GM21825 (cell line): ENCODE measurements around the gene HRH2.
"Not testable (repeated sequence)": the region's sequence is repeated elsewhere in the genome, so short reads cannot be mapped to it uniquely, and the experiment has no call there.

Experiments used
- ATAC-seq: cut with Tn5 transposase; IDR thresholded peaks from one replicate; pipeline ENCODE4 v1.9.1; 2021; ENCODE audit warnings: mild to moderate bottlenecking, moderate library complexity; ENCODE audit not compliant: unreplicated experiment

The HRH2 gene

GRCh38 chr5:175646251-175646650, 11.6 kb upstream of the HRH2 start:
- no peak for ATAC-seq

DNA sequence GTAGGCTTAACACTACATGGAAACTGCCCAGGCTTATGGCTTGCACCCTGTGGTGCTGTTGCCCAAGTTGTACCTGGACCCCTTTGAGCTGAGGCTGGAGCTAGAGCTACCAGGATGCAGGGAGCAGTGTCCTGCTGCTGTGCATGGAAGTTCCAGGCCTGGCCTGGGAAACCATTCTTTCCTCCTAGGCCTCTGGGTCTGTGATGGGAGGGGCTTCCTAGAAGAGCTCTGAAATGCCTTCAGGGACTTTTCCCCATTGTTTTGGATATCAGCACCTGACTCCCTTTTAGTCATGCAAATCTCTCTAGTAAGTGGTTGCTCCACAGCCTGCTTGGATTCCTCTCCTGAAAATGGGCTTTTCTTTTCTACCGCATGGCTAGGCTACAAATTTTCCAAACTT, 7.9 kb upstream of the HRH2 start:
- no peak for ATAC-seq

- not testable (repeated sequence) for ATAC-seq
These were observed 7.3 kb upstream of the HRH2 start for GRCh38 chr5:175650430-175651205.

- ATAC-seq = peak; percentile 61
These were observed 4.9 kb upstream of the HRH2 start for GRCh38 chr5:175652741-175653663.

GRCh38 chr5:175653763-175654162, 4.1 kb upstream of the HRH2 start:
- ATAC-seq = no peak

DNA sequence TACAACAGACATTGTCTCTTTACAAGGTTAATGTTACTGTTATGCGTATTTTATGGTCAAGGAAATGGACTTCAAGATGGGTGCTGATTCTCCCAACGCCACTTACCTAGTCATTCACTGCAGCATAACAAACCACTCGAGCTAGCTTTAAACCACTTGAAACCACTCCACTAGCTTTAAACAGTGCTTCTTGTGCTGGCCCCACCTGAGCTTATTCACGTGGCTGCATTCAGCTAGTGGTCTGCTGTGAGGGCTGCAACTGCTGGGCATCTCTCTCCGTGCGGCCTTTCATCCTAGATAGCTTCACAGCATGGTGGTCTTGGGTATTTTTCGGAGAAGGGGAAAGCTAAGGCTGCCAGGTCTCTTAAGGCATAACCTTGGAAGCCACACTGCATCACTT, 3.5 kb upstream of the HRH2 start:
- no peak for ATAC-seq

GRCh38 chr5:175654807-175655206, 3.1 kb upstream of the HRH2 start:
- ATAC-seq = no peak

GRCh38 chr5:175655411-175655810, 2.5 kb upstream of the HRH2 start:
- ATAC-seq = no peak

DNA sequence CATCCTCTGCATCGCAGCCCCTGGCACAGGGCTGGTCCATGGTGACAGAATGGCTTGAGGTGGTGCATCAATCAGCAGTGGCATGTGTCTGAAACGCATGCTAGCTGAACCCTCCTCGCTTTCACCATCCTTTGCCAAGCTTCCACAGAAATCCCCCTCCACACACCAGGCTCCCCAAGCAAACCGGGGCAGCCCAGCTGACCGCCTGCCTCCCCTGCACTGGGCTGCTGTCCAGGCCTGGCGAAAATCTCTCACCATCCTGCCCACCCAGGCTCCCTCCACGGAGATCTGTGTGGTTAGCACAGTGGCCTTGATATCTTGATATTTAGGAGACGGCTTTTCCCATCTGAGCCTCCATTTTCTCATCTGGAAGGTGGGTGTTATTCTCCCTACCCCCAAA, 905 bp upstream of the HRH2 start:
- ATAC-seq = no peak

DNA sequence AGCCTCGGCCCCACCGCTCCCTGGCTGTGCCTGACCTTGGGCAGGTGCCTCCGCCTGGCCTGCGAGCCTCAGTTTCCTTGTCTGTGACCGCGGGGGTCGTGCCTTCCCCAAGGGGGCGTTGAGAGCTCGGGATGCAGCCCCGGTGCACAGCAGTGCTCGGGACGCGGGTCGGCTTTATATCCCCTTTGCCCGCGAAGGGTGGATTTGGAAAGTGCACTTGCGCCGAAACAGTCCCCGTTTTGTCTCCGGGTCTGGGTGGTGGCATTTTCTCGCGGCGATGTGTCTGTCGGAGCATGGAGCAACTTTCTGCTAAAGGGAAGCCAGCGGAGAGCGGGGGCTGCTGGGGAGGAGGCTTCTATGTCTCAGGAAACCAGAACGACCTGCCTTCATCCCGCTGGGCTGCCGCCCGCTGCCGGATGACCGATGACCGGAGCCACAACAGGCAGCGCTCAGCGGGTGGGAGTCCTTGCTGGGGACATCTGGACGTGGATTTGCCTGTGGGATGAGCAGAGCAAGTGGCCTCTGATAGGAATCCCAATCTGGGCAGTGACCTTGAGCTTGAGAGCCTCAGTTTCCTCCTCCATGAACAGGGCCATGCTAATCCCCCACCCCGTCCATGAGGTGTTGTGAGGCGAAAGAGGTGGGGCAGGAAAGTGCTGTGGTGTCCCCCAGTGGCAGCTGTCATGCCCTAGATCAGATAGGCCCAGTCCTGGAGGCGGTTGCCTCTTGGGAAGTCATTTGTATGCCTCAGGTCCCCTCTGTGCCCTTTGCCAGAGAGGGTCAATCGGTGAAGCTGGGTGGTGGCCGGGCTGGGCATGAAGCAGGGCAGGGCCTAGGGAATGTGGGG, 651 bp downstream of the HRH2 start:
- no peak for ATAC-seq

DNA sequence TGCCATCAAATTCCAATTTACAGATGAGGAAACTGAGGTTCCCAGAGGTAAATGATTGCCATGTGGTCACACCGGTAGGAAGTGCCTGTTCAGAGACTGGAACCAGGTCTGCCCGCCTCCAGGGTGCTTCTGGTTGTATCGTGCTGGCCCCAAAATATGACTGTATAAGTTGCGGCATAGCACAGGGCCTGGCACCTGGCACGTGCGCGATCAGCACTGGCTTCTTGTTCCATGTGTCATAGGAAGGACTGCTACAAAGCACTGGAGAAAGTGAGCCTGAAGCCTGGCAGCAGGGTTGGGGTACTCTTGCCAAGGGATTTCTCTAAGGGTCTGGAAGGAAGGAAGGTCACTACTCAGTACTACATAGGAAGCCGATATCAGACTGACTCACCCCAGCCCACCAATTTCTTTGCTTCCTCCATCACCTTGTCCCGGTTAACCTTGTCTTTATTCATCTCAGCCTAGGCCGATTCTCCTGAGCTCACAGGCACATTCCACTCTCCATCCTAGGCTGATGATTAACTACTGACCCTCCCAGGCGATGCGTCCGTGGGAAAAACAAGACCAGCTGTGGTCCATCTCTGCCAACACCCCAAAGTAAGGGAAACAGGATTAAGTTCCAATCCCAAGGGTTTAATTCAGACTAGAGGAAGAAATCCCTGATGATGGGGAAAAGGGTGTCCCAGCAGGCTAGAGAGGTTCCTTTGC, 1.8 kb downstream of the HRH2 start:
- ATAC-seq = no peak

DNA sequence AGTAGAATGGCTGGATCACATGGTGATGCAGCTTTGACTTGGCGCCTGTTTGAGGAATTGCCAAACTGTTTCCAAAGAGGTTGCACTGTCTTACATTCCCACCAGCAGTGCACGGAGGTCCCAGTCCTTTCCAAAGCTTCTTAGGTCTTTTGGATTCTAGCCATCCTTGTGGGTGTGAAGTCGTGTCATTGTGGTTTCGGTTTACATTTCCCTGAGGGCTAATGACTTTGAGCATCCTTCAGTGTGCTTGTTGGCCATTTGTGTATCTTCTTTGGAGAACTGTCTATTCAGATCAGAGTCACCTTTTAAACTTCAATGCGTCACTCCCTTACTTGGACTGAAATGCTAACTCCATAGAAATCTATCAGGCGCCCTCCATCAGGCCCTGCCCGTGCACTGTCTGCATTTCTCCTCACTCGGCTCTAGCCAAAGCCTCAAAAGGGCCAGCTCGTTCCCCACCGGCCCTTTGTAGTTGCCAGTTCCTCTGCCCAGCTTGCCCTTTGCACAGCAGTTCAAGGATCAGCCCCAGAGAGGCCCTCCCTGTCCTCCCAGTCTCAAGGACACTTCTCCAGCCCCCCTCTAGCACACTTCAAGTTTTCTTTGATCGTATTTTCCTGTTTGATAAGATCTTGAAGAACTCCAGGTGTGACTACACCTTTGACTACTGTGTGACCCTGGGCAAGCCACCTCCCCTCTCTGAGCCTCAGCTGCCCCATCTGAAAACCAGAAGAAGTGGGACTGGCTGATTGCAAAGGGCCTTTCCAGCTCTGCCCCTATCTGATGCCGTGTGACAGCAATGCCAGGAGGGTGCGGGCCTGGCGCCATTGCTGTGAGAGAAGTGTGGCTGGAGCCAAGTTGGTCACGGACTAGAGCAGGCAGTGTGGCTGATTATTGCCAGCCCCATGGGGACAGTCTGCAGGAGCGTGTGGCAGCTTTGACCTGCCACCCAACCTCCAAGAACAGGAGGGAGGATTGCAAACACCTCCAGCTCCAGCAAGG, 5.6 kb downstream of the HRH2 start:
- ATAC-seq = no peak

DNA sequence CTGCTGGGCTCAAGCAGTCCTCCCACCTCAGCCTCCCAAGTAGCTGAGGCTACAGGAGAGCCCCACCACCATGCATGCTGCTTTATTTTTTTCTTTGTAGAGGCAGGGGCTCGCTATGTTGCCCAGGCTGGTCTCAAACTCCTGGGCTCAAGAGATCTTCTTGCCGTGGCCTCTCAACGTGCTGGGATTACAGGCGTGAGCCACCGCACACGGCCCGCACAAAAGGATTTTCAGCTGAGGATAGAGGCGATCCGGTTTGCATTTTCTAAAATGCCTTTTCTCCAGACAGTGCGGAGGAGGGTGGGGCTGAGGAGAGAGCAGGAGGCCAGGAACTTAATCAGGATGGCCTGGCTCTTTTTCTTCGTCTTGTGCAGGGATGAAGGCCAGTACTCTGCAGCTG, 6.9 kb downstream of the HRH2 start:
- ATAC-seq = no peak

GRCh38 chr5:175666216-175666615, 8.3 kb downstream of the HRH2 start:
- ATAC-seq = no peak

DNA sequence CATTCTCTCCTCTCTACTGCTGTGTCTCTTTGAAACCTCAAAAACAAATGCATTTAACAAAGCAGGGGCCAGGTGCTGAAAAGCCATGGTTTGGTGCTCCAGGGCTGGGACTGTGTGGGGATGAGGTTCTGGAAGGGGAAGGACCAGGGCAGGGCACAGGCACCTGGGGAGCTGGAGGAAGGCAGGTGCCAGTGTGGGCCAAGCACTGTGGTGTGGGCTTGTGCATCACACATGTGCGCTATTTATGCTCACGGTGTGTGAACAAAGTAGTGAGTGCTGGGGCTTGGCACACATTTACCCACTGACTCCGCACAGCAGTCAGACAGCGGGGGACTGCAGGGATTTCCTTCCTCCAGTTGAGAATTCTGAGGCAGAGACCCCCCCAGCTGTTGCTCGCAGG, 10.1 kb downstream of the HRH2 start:
- ATAC-seq = no peak

DNA sequence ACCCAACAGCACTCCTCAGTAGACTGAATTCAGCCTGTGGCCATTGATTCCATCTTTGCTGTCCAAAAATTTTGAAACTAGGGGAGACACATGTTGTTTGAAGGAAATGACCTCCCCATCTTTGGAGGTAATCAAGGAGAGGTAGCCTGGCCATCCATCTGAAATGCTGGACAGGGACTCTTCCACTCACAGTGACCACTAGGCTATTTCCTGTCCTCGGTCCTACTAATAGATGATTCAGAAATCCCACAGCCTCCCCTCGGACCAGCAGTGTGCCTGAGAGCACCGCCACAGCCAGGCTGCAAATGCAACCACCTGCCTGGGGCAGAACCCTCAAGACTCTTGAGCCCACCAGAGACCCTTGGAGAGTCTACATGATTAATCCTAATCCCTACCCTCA, 12.5 kb downstream of the HRH2 start:
- ATAC-seq = no peak

- ATAC-seq = no peak
These were observed 13.1 kb downstream of the HRH2 start for GRCh38 chr5:175671013-175671412.

DNA sequence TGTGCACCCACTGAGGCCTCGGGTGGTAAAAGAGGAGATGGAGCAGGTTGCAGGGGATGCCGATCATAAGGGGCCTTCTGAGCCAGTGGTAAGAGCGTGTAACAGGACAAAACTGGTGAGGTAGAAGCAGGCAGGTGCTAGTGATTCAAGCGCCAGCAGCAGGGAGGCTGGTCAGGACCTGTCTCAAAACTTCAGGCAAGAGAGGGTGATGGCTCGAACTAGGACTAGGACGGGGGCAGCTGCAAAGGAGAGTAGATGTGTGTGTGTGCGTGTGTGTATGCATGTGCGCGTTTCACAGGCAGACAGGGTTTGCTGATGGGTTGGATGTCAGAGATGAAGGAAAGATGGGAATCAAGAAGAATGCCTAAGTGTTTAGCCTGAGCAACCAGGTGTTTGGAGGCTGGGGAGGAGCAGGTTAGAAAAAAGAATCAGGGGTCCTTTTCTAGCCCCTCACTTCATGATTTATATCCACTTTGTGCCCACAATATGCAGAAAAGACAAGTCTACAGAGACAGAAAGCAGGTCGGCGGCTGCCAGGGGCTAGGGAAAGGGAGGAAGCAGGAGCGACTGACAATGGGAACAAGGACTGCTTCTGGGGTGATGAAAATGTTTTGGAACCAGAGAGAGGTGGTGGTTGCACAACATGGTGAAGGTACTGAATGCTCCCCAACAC, 15.2 kb downstream of the HRH2 start:
- no peak for ATAC-seq
